KOPT-K1 (cell line): Measurements from ENCODE around the gene MRPL36.

ENCODE experiments used
- H3K27ac ChIP-seq: fragments of 200-600 bp; sonication (generic); 2 replicates; pipeline ENCODE4 v1.5.1; 2016; ENCODE audit warnings: antibody characterized with exemption, mild to moderate bottlenecking, low read depth, low read length; ENCODE audit not compliant: poor library complexity, severe bottlenecking
- H3K36me3 ChIP-seq: fragments of 200-600 bp; sonication (generic); 2 replicates; pipeline ENCODE4 v1.5.1; 2017; ENCODE audit warnings: antibody characterized with exemption, mild to moderate bottlenecking, low read length, moderate library complexity; ENCODE audit not compliant: insufficient read depth
- H3K9me3 ChIP-seq: fragments of 200-600 bp; sonication (generic); 2 replicates; pipeline ENCODE4 v1.5.1; 2017; ENCODE audit warnings: antibody characterized with exemption, low read length, mild to moderate bottlenecking; ENCODE audit not compliant: insufficient read depth, poor library complexity, severe bottlenecking

The MRPL36 gene

GRCh38 chr5:1778138-1779020 is 21.3 kb downstream of the MRPL36 start:
- no peak overlapping the region for H3K27ac ChIP-seq
- H3K36me3 ChIP-seq, result no peaks in the 10 kb centered on the region
- H3K9me3 ChIP-seq, result no peaks in the 10 kb centered on the region

GRCh38 chr5:1777281-1778137 is 22.1 kb downstream of the MRPL36 start:
- no peaks in the 10 kb centered on the region for H3K36me3 ChIP-seq
- no peak overlapping the region for H3K27ac ChIP-seq
- H3K9me3 ChIP-seq, result no peaks in the 10 kb centered on the region

GRCh38 chr5:1776831-1777230 is 22.8 kb downstream of the MRPL36 start:
- Histone ChIP-seq H3K36me3 (no peaks in the 10 kb centered on the region), H3K27ac (no peak overlapping the region), H3K9me3 (no peaks in the 10 kb centered on the region)

- Histone ChIP-seq H3K9me3 (no peaks in the 10 kb centered on the region), H3K36me3 (no peaks in the 10 kb centered on the region), H3K27ac (no peak overlapping the region)
These were observed 27.0 kb downstream of the MRPL36 start for GRCh38 chr5:1772634-1773033.

- H3K36me3 ChIP-seq, result no peaks in the 10 kb centered on the region
- H3K9me3 ChIP-seq, result no peaks in the 10 kb centered on the region
- H3K27ac ChIP-seq, result no peak overlapping the region
These were observed 28.2 kb downstream of the MRPL36 start for GRCh38 chr5:1771149-1772065.

GRCh38 chr5:1770443-1770802 is 29.2 kb downstream of the MRPL36 start:
- Histone ChIP-seq H3K9me3 (no peaks in the 10 kb centered on the region), H3K36me3 (no peaks in the 10 kb centered on the region), H3K27ac (no peak overlapping the region)

- H3K36me3 ChIP-seq, result no peaks in the 10 kb centered on the region
- no peak overlapping the region for H3K27ac ChIP-seq
- H3K9me3 ChIP-seq, result no peaks in the 10 kb centered on the region
These were observed 29.7 kb downstream of the MRPL36 start for GRCh38 chr5:1769752-1770442.

- Histone ChIP-seq H3K27ac (no peak overlapping the region), H3K9me3 (no peaks in the 10 kb centered on the region), H3K36me3 (no peaks in the 10 kb centered on the region)
These were observed 30.5 kb downstream of the MRPL36 start for GRCh38 chr5:1769017-1769640.

GRCh38 chr5:1768283-1769000 is 31.2 kb downstream of the MRPL36 start:
- H3K9me3 ChIP-seq, result no peaks in the 10 kb centered on the region

GRCh38 chr5:1767524-1768282 is 31.9 kb downstream of the MRPL36 start:
- Histone ChIP-seq H3K9me3 (no peaks in the 10 kb centered on the region), H3K27ac (no peak overlapping the region), H3K36me3 (no peaks in the 10 kb centered on the region)

More at GRCh38 chr5:1768283-1769000, 31.2 kb downstream of the MRPL36 start:
- H3K36me3 ChIP-seq, result no peaks in the 10 kb centered on the region
- no peak overlapping the region for H3K27ac ChIP-seq

GRCh38 chr5:1765880-1766235 is 33.8 kb downstream of the MRPL36 start:
- Histone ChIP-seq H3K36me3 (no peaks in the 10 kb centered on the region), H3K27ac (no peak overlapping the region), H3K9me3 (no peaks in the 10 kb centered on the region)

- H3K36me3 ChIP-seq, result no peaks in the 10 kb centered on the region
- H3K9me3 ChIP-seq, result no peaks in the 10 kb centered on the region
- H3K27ac ChIP-seq, result no peak overlapping the region
These were observed 34.3 kb downstream of the MRPL36 start for GRCh38 chr5:1765141-1765879.
